ENCODE measurements around the gene COPE. TPM values are rescaled to one million over a fixed set of nuclear protein-coding genes. Genes with fewer than 3 reads are reported as not detected.

COPE gene
- total RNA-seq, 1 experiment from 2014 or later, result 177 TPM

DNA sequence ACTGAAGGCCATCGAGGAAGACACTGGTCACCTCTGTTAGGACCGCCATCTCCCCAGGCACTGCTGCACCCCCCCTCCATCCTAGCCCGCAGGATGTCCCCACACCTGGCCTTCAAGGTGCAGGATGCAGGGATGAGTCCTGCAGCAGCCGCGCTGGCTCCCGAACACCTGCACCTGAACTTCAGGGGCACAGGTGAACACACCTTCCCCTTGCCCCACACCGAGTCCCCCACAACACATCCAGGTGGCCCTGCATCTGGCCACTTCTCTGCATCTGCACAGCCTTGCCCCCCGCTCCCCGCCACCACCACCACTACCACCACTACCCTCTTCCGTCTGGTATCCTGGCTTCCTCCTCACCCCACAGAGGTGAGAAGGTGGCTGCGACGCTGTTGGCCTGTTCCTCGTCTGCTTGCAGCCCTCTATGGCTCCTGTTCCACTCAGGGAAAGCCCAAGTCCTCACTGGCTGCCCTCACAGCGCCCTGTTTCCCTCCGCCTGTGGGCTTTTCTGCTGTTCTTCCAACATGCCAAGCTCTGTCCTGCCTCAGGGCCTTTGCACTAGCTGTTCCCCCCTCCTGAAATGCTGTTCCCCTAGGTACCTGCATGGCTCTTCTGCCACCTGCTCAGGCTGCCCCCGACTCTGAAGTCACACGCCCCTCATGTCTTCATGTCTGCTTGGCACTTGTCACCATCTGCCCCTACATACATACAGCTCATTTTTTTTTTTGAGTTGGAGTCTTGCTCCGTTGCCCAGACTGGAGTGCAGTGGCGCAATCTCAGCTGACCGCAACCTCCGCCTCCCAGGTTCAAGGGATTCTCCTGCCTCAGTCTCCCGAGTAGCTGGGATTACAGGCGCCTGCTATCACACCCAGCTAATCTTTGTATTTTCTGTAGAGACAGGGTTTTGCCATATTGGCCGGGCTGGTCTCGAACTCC lies 21.8 kb downstream of the COPE start:
- Histone ChIP-seq H3K27me3 (ENCODE audit: control insufficient read depth, insufficient read depth, low read length) (no peaks in the 10 kb centered on the region), H3K9me3 (ENCODE audit: control insufficient read depth, insufficient read depth, low read depth, low read length) (no peaks in the 10 kb centered on the region), H3K36me3 (ENCODE audit: control insufficient read depth, insufficient read depth, low read length) (no peaks in the 10 kb centered on the region), H3K4me1 (ENCODE audit: control insufficient read depth, insufficient read depth, low read length) (no peaks in the 10 kb centered on the region; the same call in 1 of the 2 replicates), H3K27ac (ENCODE audit: low read length) (no peak overlapping the region), H3K4me3 (ENCODE audit: low read depth in 2 of 2, low read length in 2 of 2) (no peak overlapping the region)
- POLR2A ChIA-PET, result no interaction called here
- no peak for TF ChIP-seq SIN3A (IDR thresholded peaks at IDR 0.05; ENCODE audit: borderline replicate concordance, insufficient read depth, low read depth, low read length)
- TF ChIP-seq, protein P1, sequence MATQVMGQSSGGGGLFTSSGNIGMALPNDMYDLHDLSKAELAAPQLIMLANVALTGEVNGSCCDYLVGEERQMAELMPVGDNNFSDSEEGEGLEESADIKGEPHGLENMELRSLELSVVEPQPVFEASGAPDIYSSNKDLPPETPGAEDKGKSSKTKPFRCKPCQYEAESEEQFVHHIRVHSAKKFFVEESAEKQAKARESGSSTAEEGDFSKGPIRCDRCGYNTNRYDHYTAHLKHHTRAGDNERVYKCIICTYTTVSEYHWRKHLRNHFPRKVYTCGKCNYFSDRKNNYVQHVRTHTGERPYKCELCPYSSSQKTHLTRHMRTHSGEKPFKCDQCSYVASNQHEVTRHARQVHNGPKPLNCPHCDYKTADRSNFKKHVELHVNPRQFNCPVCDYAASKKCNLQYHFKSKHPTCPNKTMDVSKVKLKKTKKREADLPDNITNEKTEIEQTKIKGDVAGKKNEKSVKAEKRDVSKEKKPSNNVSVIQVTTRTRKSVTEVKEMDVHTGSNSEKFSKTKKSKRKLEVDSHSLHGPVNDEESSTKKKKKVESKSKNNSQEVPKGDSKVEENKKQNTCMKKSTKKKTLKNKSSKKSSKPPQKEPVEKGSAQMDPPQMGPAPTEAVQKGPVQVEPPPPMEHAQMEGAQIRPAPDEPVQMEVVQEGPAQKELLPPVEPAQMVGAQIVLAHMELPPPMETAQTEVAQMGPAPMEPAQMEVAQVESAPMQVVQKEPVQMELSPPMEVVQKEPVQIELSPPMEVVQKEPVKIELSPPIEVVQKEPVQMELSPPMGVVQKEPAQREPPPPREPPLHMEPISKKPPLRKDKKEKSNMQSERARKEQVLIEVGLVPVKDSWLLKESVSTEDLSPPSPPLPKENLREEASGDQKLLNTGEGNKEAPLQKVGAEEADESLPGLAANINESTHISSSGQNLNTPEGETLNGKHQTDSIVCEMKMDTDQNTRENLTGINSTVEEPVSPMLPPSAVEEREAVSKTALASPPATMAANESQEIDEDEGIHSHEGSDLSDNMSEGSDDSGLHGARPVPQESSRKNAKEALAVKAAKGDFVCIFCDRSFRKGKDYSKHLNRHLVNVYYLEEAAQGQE (IDR thresholded peaks at IDR 0.05; ENCODE audit: insufficient read depth in 1 of 2, low read depth in 2 of 2, low read length in 1 of 2), result no peak
- no peak for TF ChIP-seq POLR2AphosphoS5 (IDR thresholded peaks at IDR 0.05; ENCODE audit: low read depth, low read length)
- TF ChIP-seq, protein P2, sequence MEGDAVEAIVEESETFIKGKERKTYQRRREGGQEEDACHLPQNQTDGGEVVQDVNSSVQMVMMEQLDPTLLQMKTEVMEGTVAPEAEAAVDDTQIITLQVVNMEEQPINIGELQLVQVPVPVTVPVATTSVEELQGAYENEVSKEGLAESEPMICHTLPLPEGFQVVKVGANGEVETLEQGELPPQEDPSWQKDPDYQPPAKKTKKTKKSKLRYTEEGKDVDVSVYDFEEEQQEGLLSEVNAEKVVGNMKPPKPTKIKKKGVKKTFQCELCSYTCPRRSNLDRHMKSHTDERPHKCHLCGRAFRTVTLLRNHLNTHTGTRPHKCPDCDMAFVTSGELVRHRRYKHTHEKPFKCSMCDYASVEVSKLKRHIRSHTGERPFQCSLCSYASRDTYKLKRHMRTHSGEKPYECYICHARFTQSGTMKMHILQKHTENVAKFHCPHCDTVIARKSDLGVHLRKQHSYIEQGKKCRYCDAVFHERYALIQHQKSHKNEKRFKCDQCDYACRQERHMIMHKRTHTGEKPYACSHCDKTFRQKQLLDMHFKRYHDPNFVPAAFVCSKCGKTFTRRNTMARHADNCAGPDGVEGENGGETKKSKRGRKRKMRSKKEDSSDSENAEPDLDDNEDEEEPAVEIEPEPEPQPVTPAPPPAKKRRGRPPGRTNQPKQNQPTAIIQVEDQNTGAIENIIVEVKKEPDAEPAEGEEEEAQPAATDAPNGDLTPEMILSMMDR (IDR thresholded peaks at IDR 0.05), result no peak
- TF ChIP-seq TCF7L2 (IDR thresholded peaks at IDR 0.05; ENCODE audit: low read depth, low read length), result no peak
- ATAC-seq, result no peak
- in situ Hi-C loops (cut with HindIII; ENCODE audit: low pct_unique_long_range_greater_than_20kb, low sequenced_read_pairs), result no loop called here
- CTCF ChIA-PET, result no interaction called here
- BruUV-seq (replicated peaks), result no TSS peak
- intact Hi-C loops (cut with micrococcal nuclease; ENCODE audit: unreplicated experiment), result no loop called here
- DNase-seq (ENCODE audit: low read depth, low spot score), result no peak

DNA sequence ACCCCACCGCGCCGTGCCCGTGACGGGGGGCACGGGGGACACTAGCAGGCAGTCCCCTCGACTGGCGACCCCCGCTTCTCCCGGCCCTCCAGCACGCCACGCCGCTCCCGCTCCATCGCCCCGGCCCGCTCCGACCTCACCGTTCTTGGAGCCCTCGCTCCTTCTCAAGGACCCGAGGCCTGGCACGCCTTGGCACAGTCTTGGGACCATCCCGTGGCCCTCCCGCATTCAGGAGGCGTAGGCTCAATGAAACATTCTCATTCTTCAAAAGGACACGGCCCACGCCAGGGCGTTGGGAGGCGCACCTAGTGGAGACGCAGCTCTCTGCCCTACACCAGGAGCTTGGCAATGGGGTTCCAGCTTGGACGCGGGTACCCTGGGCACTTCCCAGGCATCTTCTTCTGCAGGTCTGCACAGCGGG lies 22.8 kb downstream of the COPE start:
- TF ChIP-seq POLR2AphosphoS5 (IDR thresholded peaks at IDR 0.05; ENCODE audit: low read depth, low read length), result no peak
- TF ChIP-seq, protein P2 (IDR thresholded peaks at IDR 0.05), result no peak
- no peak for TF ChIP-seq SIN3A (IDR thresholded peaks at IDR 0.05; ENCODE audit: borderline replicate concordance, insufficient read depth, low read depth, low read length)
- TF ChIP-seq, protein P1 (IDR thresholded peaks at IDR 0.05; ENCODE audit: insufficient read depth in 1 of 2, low read depth in 2 of 2, low read length in 1 of 2), result no peak
- no peak for TF ChIP-seq TCF7L2 (IDR thresholded peaks at IDR 0.05; ENCODE audit: low read depth, low read length)
- no TSS peak for BruUV-seq (replicated peaks)
- POLR2A ChIA-PET, result no interaction called here
- ATAC-seq (peak; percentile 39), DNase-seq (ENCODE audit: low read depth, low spot score) (no peak)
- Histone ChIP-seq H3K27ac (ENCODE audit: low read length) (no peak overlapping the region), H3K4me3 (ENCODE audit: low read depth in 2 of 2, low read length in 2 of 2) (no peak overlapping the region), H3K27me3 (ENCODE audit: control insufficient read depth, insufficient read depth, low read length) (no peaks in the 10 kb centered on the region), H3K9me3 (ENCODE audit: control insufficient read depth, insufficient read depth, low read depth, low read length) (no peaks in the 10 kb centered on the region), H3K4me1 (ENCODE audit: control insufficient read depth, insufficient read depth, low read length) (no peaks in the 10 kb centered on the region; the same call in 1 of the 2 replicates), H3K36me3 (ENCODE audit: control insufficient read depth, insufficient read depth, low read length) (no peaks in the 10 kb centered on the region)
- CTCF ChIA-PET, result interaction anchor here (0.9 kb wide), 1 partner anchor 91 kb away, joined by 4 read pairs; no protein-coding TSS in a partner anchor
- in situ Hi-C loops (cut with HindIII; ENCODE audit: low pct_unique_long_range_greater_than_20kb, low sequenced_read_pairs) (no loop called here), intact Hi-C loops (cut with micrococcal nuclease; ENCODE audit: unreplicated experiment) (no loop called here)

All from Panc1 (cell line).